Body of pancreas (tissue), 4 donors: ENCODE data around the gene MXD3. TPM values are rescaled to one million over a fixed set of nuclear protein-coding genes. Genes with fewer than 3 reads are reported as not detected.
"Not testable (repeated sequence)": the region's sequence is repeated elsewhere in the genome, so short reads cannot be mapped to it uniquely, and the experiment has no call there.

Experiments
- ATAC-seq: fragments of 150-250 bp; one replicate; pipeline ENCODE4 v1.9.1; 2016
- DNase-seq, 4 donors: peaks; one replicate each; pipeline ENCODE4 v3.0.0-alpha.2; 2019
- H3K27ac ChIP-seq, 4 donors: fragments of 200-600 bp; sonication (generic); 1 replicate in 3 of 4; 2 replicates in 1 of 4; pipeline versions ENCODE4 v1.5.1 to v1.6.1; 2016 to 2019; ENCODE audit warnings: mild to moderate bottlenecking in 1 of 4, mixed read lengths in 1 of 4, moderate library complexity in 1 of 4
- H3K27me3 ChIP-seq, 2 donors: fragments of 200-600 bp; sonication (generic); one replicate each; pipeline ENCODE4 v1.6.0; 2016; ENCODE audit warnings: mild to moderate bottlenecking in 1 of 2
- H3K36me3 ChIP-seq, 2 donors: fragments of 200-600 bp; sonication (generic); replicated peaks in 1 of 2; 2 replicates each; pipeline ENCODE4 v1.5.1; 2016; ENCODE audit warnings: low read depth in 2 of 2; ENCODE audit not compliant: insufficient read depth in 1 of 2
- H3K4me1 ChIP-seq: fragments of 200-600 bp; sonication (generic); one replicate; pipeline ENCODE4 v1.6.0; 2016
- H3K4me3 ChIP-seq, 2 donors: fragments of 200-600 bp; sonication (generic); 1 replicate in 1 of 2; 2 replicates in 1 of 2; pipeline ENCODE4 v1.5.1; 2016 to 2019
- H3K9me3 ChIP-seq, 3 donors: fragments of 200-600 bp; sonication (generic); 1 replicate in 2 of 3; 2 replicates in 1 of 3; pipeline ENCODE4 v1.5.1; 2016
- POLR2A ChIP-seq, 3 donors: fragments of 450-650 bp; IDR thresholded peaks; one replicate each; pipeline ENCODE4 v1.6.1; 2016; ENCODE audit warnings: antibody characterized with exemption in 3 of 3, mild to moderate bottlenecking in 2 of 3
- WGBS, 2 donors: methylation state at CpG; one replicate each; pipeline ENCODE4 v1.1.5; 2017; 5-methylcytosine and 5-hydroxymethylcytosine counted together
- intact Hi-C: fragments of 100-400 bp; cut with DNase I; formaldehyde crosslinking; loops from one replicate; pipeline ENCODE4 v1.15.1; 2023
- total RNA-seq, 2 donors: library from RNA; depleted of rRNA; stranded (reverse); fragments of >200 nt; gene quantifications; one replicate each; pipeline ENCODE4 v1.1.0, GENCODE V29; 2016
- TF ChIP-seq, protein P1 (sequence below), 7 experiments: fragments of 450-650 bp in 4 of 7; fragments of 200-600 bp in 3 of 7; sonication (generic) in 3 of 7; IDR thresholded peaks; one replicate each; pipeline ENCODE4 v1.5.1; 2016 to 2019; ENCODE audit warnings: antibody characterized with exemption in 7 of 7

The MXD3 gene, protein sequence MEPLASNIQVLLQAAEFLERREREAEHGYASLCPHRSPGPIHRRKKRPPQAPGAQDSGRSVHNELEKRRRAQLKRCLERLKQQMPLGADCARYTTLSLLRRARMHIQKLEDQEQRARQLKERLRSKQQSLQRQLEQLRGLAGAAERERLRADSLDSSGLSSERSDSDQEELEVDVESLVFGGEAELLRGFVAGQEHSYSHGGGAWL
- 10 to 100 TPM; 13.2 to 21.4 TPM for total RNA-seq

- 8 to 18% methylated on average over 24 to 76 of the region's 78 CpGs for WGBS, 2 donors
- peak; percentile 81 for ATAC-seq
- peak; percentile 93 to 97 (median 97) for DNase-seq
- intact Hi-C loops = loop anchor here (5.0 to 10.0 kb wide), 2 partner anchors 65 to 163 kb away; partner anchors contain the start of gene DBN1
- no peaks in the 10 kb centered on the region for H3K9me3 ChIP-seq
- no peaks in the 10 kb centered on the region for H3K36me3 ChIP-seq
- peak within 1 kb of the TSS in 3 of 4 donors; percentile 30 to 62 (median 56) for H3K27ac ChIP-seq
- H3K27me3 ChIP-seq = no peaks in the 10 kb centered on the region
- H3K4me3 ChIP-seq = no peak within 1 kb of the TSS
- H3K4me1 ChIP-seq = peaks cover 59% of the 10 kb centered on the region
- TF ChIP-seq, protein P1, sequence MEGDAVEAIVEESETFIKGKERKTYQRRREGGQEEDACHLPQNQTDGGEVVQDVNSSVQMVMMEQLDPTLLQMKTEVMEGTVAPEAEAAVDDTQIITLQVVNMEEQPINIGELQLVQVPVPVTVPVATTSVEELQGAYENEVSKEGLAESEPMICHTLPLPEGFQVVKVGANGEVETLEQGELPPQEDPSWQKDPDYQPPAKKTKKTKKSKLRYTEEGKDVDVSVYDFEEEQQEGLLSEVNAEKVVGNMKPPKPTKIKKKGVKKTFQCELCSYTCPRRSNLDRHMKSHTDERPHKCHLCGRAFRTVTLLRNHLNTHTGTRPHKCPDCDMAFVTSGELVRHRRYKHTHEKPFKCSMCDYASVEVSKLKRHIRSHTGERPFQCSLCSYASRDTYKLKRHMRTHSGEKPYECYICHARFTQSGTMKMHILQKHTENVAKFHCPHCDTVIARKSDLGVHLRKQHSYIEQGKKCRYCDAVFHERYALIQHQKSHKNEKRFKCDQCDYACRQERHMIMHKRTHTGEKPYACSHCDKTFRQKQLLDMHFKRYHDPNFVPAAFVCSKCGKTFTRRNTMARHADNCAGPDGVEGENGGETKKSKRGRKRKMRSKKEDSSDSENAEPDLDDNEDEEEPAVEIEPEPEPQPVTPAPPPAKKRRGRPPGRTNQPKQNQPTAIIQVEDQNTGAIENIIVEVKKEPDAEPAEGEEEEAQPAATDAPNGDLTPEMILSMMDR (IDR thresholded peaks at IDR 0.05) = no peak
- no peak for TF ChIP-seq POLR2A (IDR thresholded peaks at IDR 0.05)
Measured at GRCh38 chr5:177311723-177312648, at the start of gene MXD3. TSS of gene MXD3 (minus strand) at chr5:177311898. CDS start at chr5:177311830, 68 bp downstream.

DNA sequence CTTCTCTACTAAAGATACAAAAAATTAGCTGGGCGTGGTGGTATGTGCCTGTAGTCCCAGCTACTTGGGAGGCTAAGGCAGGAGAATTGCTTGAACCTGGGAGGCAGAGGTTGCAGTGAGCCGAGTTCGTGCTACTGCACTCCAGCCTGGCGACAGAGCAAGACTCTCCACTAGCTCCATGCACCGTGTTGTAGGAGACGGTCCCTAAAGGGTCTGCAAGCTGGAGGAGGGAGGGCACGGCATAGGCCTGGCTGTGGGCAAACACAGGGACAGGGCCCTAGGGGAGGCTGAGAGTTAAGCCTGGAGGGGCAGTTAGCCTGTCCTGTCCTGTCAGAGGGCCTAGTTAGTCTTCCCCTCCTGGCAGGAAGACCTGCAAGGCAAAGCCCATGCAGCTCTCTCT, 49.0 kb upstream of the MXD3 start:
- DNase-seq, intact Hi-C loops: not testable (repeated sequence)
- 85 to 95% methylated on average over 7 of the region's 7 CpGs for WGBS, 2 donors

GRCh38 chr5:177359860-177360259, 48.2 kb upstream of the MXD3 start:
- intact Hi-C loops = loop anchor here (5.0 kb wide), 1 partner anchor 38 kb away; no protein-coding TSS in a partner anchor
- ATAC-seq = no peak
- 53 to 82% methylated on average over 1 to 3 of the region's 3 CpGs for WGBS, 2 donors
- Histone ChIP-seq H3K4me1 (peaks cover 18% of the 10 kb centered on the region), H3K4me3 (no peak overlapping the region), H3K36me3 (no peaks in the 10 kb centered on the region), H3K9me3 (no peaks in the 10 kb centered on the region), H3K27me3 (no peaks in the 10 kb centered on the region), H3K27ac (no peak overlapping the region)
- no peak for TF ChIP-seq POLR2A (IDR thresholded peaks at IDR 0.05)
- no peak for DNase-seq

More for the DNA sequence above, 49.0 kb upstream of the MXD3 start:
- not testable (repeated sequence) for H3K9me3 ChIP-seq, ATAC-seq, H3K27ac ChIP-seq, H3K4me3 ChIP-seq, H3K36me3 ChIP-seq, H3K27me3 ChIP-seq
- H3K4me1 ChIP-seq = peaks cover 25% of the 10 kb centered on the region

GRCh38 chr5:177359451-177359851, 47.8 kb upstream of the MXD3 start:
- peaks cover 18% of the 10 kb centered on the region for H3K4me1 ChIP-seq
- no peaks in the 10 kb centered on the region for H3K9me3 ChIP-seq
- 71% methylated on average over 6 of the region's 6 CpGs; no CpG with 5 or more reads in 1 of the 2 donors for WGBS, 2 donors
- no peak overlapping the region for H3K4me3 ChIP-seq
- intact Hi-C loops = loop anchor here (5.0 kb wide), 1 partner anchor 37 kb away; no protein-coding TSS in a partner anchor
- no peaks in the 10 kb centered on the region for H3K27me3 ChIP-seq
- DNase-seq = no peak
- H3K27ac ChIP-seq = no peak overlapping the region
- H3K36me3 ChIP-seq = no peaks in the 10 kb centered on the region
- no peak for TF ChIP-seq POLR2A (IDR thresholded peaks at IDR 0.05)
- TF ChIP-seq, protein P1 (IDR thresholded peaks at IDR 0.05) = no peak
- ATAC-seq = no peak

- H3K4me3 ChIP-seq = no peak overlapping the region
- no peak overlapping the region for H3K27ac ChIP-seq
- no peaks in the 10 kb centered on the region for H3K36me3 ChIP-seq
- no peaks in the 10 kb centered on the region for H3K27me3 ChIP-seq
- DNase-seq (no peak), ATAC-seq (no peak)
- TF ChIP-seq, protein P1 (IDR thresholded peaks at IDR 0.05) = no peak
- no peak for TF ChIP-seq POLR2A (IDR thresholded peaks at IDR 0.05)
- H3K4me1 ChIP-seq = peaks cover 13% of the 10 kb centered on the region
- WGBS, 2 donors = 23 to 29% methylated on average over 1 to 4 of the region's 5 CpGs
- intact Hi-C loops = loop anchor here (5.0 kb wide), 1 partner anchor 36 kb away; no protein-coding TSS in a partner anchor
- H3K9me3 ChIP-seq = no peaks in the 10 kb centered on the region
Measured at GRCh38 chr5:177358370-177358819, 46.7 kb upstream of the MXD3 start.
